Activated CD4-positive, alpha-beta memory T cell treated with anti-CD3 and anti-CD28 coated beads, Interleukin-2, amount 10 ng/mL, durations not matched to agents 7 days and 5 days (primary cell): ENCODE data around the gene ANKRD53. TPM values are rescaled to one million over a fixed set of nuclear protein-coding genes. Genes with fewer than 3 reads are reported as not detected.

ENCODE experiments used
- CTCF ChIA-PET: fragments of 350-600 bp; sonication (Branson Sonifier 250); formaldehyde crosslinking; loops from one replicate; lab custom pipeline; 2021; ENCODE audit warnings: antibody characterized with exemption, inconsistent platforms; lab: Charles Lee
- POLR2A ChIA-PET: fragments of 350-600 bp; sonication (Branson Sonifier 250); formaldehyde crosslinking; loops from one replicate; lab custom pipeline; 2021; ENCODE audit warnings: antibody characterized with exemption; lab: Charles Lee
- DNase-seq: peaks from one replicate; pipeline ENCODE4 v3.0.0-alpha.2; 2020
- H3K27ac Mint-ChIP-seq: one replicate; pipeline ENCODE4 v1.8.0; 2021; ENCODE audit warnings: mild to moderate bottlenecking, mixed read lengths
- H3K27me3 Mint-ChIP-seq: one replicate; pipeline ENCODE4 v1.8.0; 2021; ENCODE audit warnings: mixed read lengths
- H3K36me3 Mint-ChIP-seq: one replicate; pipeline ENCODE4 v1.8.0; 2021; ENCODE audit warnings: low read depth, mixed read lengths
- H3K4me1 Mint-ChIP-seq: one replicate; pipeline ENCODE4 v1.8.0; 2021; ENCODE audit warnings: mixed read lengths
- H3K4me3 Mint-ChIP-seq: one replicate; pipeline ENCODE4 v1.8.0; 2021; ENCODE audit warnings: mild to moderate bottlenecking, mixed read lengths
- H3K9me3 Mint-ChIP-seq: one replicate; pipeline ENCODE4 v1.8.0; 2021; ENCODE audit warnings: mixed read lengths
- total RNA-seq, 2 experiments: library from RNA; stranded (reverse); gene quantifications; one replicate each; pipeline ENCODE4 v1.2.3, GENCODE V29; 2021

ANKRD53 gene
- total RNA-seq, 2 experiments from 2014 or later = not detected

DNA sequence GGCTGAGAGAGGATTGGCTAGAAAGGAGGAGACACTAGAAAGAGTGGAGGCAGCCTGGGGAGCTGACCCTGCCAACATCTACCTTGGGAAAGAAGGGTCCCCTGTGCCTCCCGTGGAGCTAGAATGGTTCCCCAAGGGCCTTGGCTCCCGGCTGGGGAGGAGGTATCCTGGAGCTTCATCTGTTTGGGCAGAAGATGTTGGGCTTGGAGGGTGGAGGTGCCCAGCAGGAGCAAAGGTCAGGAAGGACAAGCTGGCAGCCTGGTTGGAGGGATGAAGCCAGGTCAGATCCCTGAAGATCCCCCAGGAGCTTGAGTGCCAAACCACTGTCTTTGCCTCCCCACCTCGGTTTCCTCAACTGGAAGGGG is 39.9 kb upstream of the ANKRD53 start:
- Mint-ChIP-seq H3K27ac (no peak overlapping the region), H3K36me3 (no peaks in the 10 kb centered on the region)
- CTCF ChIA-PET = no interaction called here

DNA sequence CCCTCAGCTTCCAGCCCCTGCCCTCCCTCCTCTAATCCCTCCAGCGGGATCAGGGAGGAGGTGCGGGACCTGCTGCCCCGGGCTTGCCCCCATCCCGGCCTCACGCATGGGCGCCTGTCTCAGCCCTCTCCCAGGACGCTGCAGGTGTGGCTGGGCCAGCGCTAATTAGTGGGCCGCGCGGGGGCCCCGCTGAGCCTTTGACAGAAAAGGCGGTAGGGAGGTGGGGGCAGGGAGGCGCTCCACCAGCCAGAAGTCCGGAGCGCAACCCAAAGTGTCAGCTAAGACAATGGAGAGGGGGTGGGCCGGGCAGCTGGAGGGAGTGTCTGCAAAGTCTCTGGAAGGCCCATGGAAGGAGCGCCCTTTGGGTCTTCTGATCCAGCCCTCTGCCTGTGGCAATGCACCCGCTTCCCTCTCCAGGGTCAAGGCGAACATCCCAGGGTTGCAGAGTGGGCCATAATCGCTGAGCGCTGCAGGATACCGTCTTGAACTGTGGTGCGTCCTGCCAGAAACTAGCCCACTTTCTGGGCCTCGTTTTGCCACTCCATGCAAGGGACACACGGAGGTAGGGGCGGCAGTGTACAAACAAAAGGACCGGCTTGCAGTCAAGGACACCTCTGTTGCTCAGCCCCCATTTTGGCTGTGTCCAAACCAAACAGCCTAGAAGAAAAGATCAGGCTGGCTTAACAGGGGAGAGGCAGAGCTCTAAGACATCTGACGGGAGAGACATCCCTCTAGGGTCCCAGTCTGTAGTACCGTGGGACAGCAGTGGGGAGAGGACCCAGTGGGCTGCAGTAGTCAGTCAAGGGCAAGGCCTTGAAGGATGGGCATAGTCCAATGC is 39.2 kb upstream of the ANKRD53 start:
- ChIA-PET POLR2A (no interaction called here), CTCF (no interaction called here)
- Mint-ChIP-seq H3K9me3 (no peaks in the 10 kb centered on the region), H3K4me3 (no peak overlapping the region), H3K27ac (no peak overlapping the region), H3K4me1 (no peaks in the 10 kb centered on the region), H3K27me3 (peaks cover 23% of the 10 kb centered on the region), H3K36me3 (no peaks in the 10 kb centered on the region)
- DNase-seq = no peak

More for the DNA sequence above, 39.9 kb upstream of the ANKRD53 start:
- H3K27me3 Mint-ChIP-seq = peaks cover 25% of the 10 kb centered on the region
- no peak overlapping the region for H3K4me3 Mint-ChIP-seq
- no peaks in the 10 kb centered on the region for H3K4me1 Mint-ChIP-seq
- H3K9me3 Mint-ChIP-seq = no peaks in the 10 kb centered on the region
- POLR2A ChIA-PET = no interaction called here
- DNase-seq = no peak

- no peak overlapping the region for H3K27ac Mint-ChIP-seq
- no peaks in the 10 kb centered on the region for H3K36me3 Mint-ChIP-seq
- DNase-seq = no peak
- no peaks in the 10 kb centered on the region for H3K4me1 Mint-ChIP-seq
- no peak overlapping the region for H3K4me3 Mint-ChIP-seq
- ChIA-PET CTCF (no interaction called here), POLR2A (no interaction called here)
- peaks cover 20% of the 10 kb centered on the region for H3K27me3 Mint-ChIP-seq
- no peaks in the 10 kb centered on the region for H3K9me3 Mint-ChIP-seq
Measured at GRCh38 chr2:70939839-70940580, 38.4 kb upstream of the ANKRD53 start.

- no peaks in the 10 kb centered on the region for H3K4me1 Mint-ChIP-seq
- H3K27me3 Mint-ChIP-seq = peaks cover 21% of the 10 kb centered on the region
- POLR2A ChIA-PET = no interaction called here
- H3K4me3 Mint-ChIP-seq = no peak overlapping the region
- DNase-seq = no peak
- no peaks in the 10 kb centered on the region for H3K9me3 Mint-ChIP-seq
- CTCF ChIA-PET = interaction anchor here (1.1 kb wide), 1 partner anchor 70 kb away, joined by 3 read pairs; no protein-coding TSS in a partner anchor
- no peak overlapping the region for H3K27ac Mint-ChIP-seq
- no peaks in the 10 kb centered on the region for H3K36me3 Mint-ChIP-seq
Measured at GRCh38 chr2:70941186-70941585, 37.2 kb upstream of the ANKRD53 start.

DNA sequence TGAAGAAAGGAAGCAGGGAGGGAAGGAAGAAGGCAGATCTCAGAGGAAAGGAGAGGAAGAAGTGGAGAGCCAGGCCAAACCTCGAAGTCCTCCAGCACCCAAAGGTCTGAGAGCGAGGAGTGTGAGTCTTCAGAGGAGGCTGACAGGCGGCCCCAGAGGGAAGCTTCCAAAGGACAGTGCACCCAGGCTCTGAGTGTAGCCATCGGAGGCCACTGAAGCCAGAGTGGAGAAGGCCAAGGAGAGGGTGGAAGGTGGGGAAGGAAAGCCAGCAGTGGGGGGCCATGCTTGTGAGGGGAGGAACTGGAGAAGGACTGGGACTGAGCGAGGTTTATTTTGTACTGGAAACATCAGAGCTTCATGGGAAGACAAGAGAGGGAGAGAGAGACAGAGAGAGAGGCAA is 36.7 kb upstream of the ANKRD53 start:
- Mint-ChIP-seq H3K9me3 (no peaks in the 10 kb centered on the region), H3K4me1 (no peaks in the 10 kb centered on the region), H3K36me3 (no peaks in the 10 kb centered on the region), H3K27me3 (peaks cover 19% of the 10 kb centered on the region), H3K4me3 (no peak overlapping the region), H3K27ac (no peak overlapping the region)
- ChIA-PET POLR2A (no interaction called here), CTCF (interaction anchor here (1.1 kb wide), 1 partner anchor 70 kb away, joined by 3 read pairs; no protein-coding TSS in a partner anchor)
- DNase-seq = no peak

- H3K9me3 Mint-ChIP-seq = no peaks in the 10 kb centered on the region
- peaks cover 3% of the 10 kb centered on the region for H3K4me1 Mint-ChIP-seq
- no peak overlapping the region for H3K4me3 Mint-ChIP-seq
- ChIA-PET CTCF (interaction anchor here (0.9 to 1.2 kb wide), 4 partner anchors 8 to 71 kb away, joined by 3 read pairs; no protein-coding TSS in a partner anchor), POLR2A (no interaction called here)
- peaks cover 24% of the 10 kb centered on the region for H3K27me3 Mint-ChIP-seq
- H3K27ac Mint-ChIP-seq = no peak overlapping the region
- no peak for DNase-seq
- H3K36me3 Mint-ChIP-seq = no peaks in the 10 kb centered on the region
Measured at GRCh38 chr2:70942396-70943204, 35.8 kb upstream of the ANKRD53 start.

GRCh38 chr2:70943205-70943871 is 35.1 kb upstream of the ANKRD53 start:
- H3K9me3 Mint-ChIP-seq = no peaks in the 10 kb centered on the region
- peaks cover 10% of the 10 kb centered on the region for H3K4me1 Mint-ChIP-seq
- H3K27me3 Mint-ChIP-seq = peaks cover 30% of the 10 kb centered on the region
- no peak overlapping the region for H3K4me3 Mint-ChIP-seq
- no peak for DNase-seq
- no peak overlapping the region for H3K27ac Mint-ChIP-seq
- ChIA-PET POLR2A (no interaction called here), CTCF (interaction anchor here (1.1 to 1.2 kb wide), 2 partner anchors 8 to 11 kb away, joined by 3 read pairs; no protein-coding TSS in a partner anchor)
- H3K36me3 Mint-ChIP-seq = no peaks in the 10 kb centered on the region

DNA sequence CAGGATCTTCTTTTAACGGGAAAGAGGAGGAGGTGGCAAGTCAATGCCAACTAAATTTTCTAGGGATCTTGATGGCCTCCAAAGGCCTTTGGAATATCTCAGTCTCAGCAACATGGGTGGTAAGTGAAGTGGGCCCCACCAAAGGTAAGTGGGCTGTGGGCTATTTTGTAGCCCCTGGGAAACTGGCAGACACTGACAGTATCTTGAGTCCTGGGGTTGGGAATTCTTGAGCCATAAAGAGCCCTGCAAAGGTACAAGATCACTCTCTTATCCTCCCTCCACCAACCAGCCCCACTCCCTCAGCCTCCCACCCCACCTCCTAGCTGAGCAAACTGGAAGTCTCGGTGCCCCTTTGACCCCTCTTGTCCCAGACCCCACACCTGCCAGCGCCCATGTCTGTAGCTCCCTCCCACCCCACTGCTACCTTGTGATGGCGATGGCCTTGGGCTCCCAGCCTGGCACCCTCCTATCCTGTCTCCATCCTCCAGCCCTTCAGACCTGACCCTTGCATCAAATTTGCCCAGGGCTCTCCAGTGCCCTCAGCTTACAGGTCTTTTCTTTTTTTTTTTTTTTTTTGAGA is 34.2 kb upstream of the ANKRD53 start:
- DNase-seq = no peak
- Mint-ChIP-seq H3K36me3 (no peaks in the 10 kb centered on the region), H3K27ac (no peak overlapping the region), H3K4me3 (no peak overlapping the region), H3K9me3 (no peaks in the 10 kb centered on the region), H3K27me3 (peaks cover 29% of the 10 kb centered on the region), H3K4me1 (peaks cover 11% of the 10 kb centered on the region)
- CTCF ChIA-PET = interaction anchor here (0.7 kb wide), 1 partner anchor 223 kb away, joined by 3 read pairs; no protein-coding TSS in a partner anchor
- POLR2A ChIA-PET = no interaction called here

DNA sequence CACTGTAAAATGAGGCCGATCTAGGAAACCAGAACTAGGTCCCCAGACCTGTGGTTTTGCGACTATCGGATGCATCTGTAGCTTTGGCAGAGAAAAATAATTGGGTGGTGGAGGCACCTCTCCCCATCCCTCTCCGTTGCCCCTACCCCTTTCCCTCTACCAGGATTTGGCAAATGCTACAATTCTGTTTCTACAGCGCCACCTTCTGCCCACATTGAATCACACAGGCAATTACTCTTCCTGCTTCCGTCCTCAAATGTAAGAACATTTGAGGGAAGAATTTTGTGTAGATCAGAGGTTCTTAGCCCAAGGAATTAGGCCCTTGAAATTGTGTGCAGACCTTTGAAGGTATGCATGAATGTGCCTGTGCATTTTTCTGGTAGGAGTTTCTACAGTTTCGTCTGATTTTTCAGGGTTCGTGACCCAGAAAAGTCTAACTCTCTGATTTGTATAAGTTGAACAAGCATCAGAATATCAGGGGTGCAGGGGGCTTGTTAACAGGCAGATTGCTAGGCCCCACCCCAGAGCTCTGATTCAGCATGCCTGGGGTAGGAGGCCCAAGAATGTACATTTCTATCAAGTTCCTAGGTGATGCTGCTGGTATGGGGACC is 31.5 kb upstream of the ANKRD53 start:
- Mint-ChIP-seq H3K4me3 (no peak overlapping the region), H3K4me1 (peaks cover 11% of the 10 kb centered on the region), H3K36me3 (no peaks in the 10 kb centered on the region), H3K27me3 (peaks cover 27% of the 10 kb centered on the region), H3K9me3 (no peaks in the 10 kb centered on the region), H3K27ac (no peak overlapping the region)
- ChIA-PET CTCF (interaction anchor here (0.6 to 3.5 kb wide), 9 partner anchors 19 to 643 kb away, joined by 3 to 54 read pairs (median 3); no protein-coding TSS in a partner anchor), POLR2A (interaction anchor here (1.3 kb wide), 1 partner anchor 17 kb away, joined by 4 read pairs; no protein-coding TSS in a partner anchor)
- DNase-seq = peak; percentile 60

DNA sequence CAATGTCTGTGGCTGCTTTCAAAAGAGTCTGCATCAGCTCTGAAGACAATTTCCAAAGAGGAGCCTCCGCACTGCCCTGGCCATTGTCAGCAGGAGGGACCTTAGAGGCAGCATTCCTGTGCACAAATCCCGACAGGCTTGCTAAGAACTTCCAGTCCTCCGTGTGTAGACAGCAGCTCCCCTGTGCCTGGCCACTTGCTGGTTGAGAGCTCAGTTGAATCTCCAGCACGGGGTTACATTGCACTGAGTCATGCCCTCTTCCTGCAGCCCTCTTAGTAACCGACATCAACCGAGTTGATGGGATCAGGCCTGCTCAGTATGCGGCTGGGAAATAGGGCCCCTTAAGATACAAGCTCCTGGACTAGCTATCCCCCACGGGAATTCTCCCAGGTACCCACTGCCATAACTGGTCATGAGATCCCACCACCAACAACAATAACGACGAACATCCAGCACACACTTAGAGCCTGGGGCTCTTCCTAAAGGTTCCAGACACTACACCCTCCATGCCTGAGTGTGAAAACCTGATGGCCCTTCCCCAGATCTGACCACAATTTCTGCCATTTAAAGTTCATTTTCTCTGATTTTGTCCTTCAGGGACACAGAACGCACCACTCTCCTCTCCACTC is 30.8 kb upstream of the ANKRD53 start:
- Mint-ChIP-seq H3K36me3 (no peaks in the 10 kb centered on the region), H3K27ac (no peak overlapping the region), H3K27me3 (peaks cover 28% of the 10 kb centered on the region), H3K4me3 (no peak overlapping the region), H3K9me3 (no peaks in the 10 kb centered on the region), H3K4me1 (peaks cover 11% of the 10 kb centered on the region)
- ChIA-PET CTCF (interaction anchor here (0.5 to 3.5 kb wide), 24 partner anchors 10 to 643 kb away, joined by 3 to 54 read pairs (median 5); no protein-coding TSS in a partner anchor), POLR2A (interaction anchor here (1.3 kb wide), 1 partner anchor 16 kb away, joined by 4 read pairs; no protein-coding TSS in a partner anchor)
- peak; percentile 15 for DNase-seq
